Activated T-cell treated with anti-CD3 and anti-CD28 coated beads, Interleukin-2, amount 50 U/mL, for 72 hours (primary cell): Measurements from ENCODE around the gene SETBP1. TPM values are rescaled to one million over a fixed set of nuclear protein-coding genes. Genes with fewer than 3 reads are reported as not detected.

Experiments
- ATAC-seq, 2 donors: fragments of 150-1000 bp; cut with Tn5 transposase; replicated peaks in 1 of 2; 2 replicates each; pipeline ENCODE4 v1.10.0; 2021; ENCODE audit warnings: moderate library complexity in 2 of 2, mild to moderate bottlenecking in 1 of 2
- DNase-seq, 2 donors: peaks; one replicate each; pipeline ENCODE4 v3.0.0; 2021 to 2022; ENCODE audit warnings: mixed read lengths in 1 of 2
- H3K27ac Mint-ChIP-seq: one replicate; pipeline ENCODE4 v1.8.0; 2022; ENCODE audit warnings: mild to moderate bottlenecking, moderate library complexity, mixed read lengths
- H3K27me3 Mint-ChIP-seq: one replicate; pipeline ENCODE4 v1.8.0; 2022; ENCODE audit warnings: low read depth, mixed read lengths
- H3K36me3 Mint-ChIP-seq, 2 donors: one replicate each; pipeline ENCODE4 v1.8.0; 2022; ENCODE audit warnings: mixed read lengths in 2 of 2, mild to moderate bottlenecking in 1 of 2; ENCODE audit not compliant: insufficient read depth in 2 of 2
- H3K4me1 Mint-ChIP-seq: one replicate; pipeline ENCODE4 v1.8.0; 2022; ENCODE audit warnings: low read depth, mixed read lengths
- H3K4me3 Mint-ChIP-seq, 2 donors: one replicate each; pipeline ENCODE4 v1.8.0; 2022; ENCODE audit warnings: mild to moderate bottlenecking in 2 of 2, mixed read lengths in 2 of 2, moderate library complexity in 2 of 2
- H3K9me3 Mint-ChIP-seq, 2 donors: one replicate each; pipeline ENCODE4 v1.8.0; 2022; ENCODE audit warnings: mixed read lengths in 2 of 2
- total RNA-seq, 2 donors: library from RNA; stranded (reverse); gene quantifications; one replicate each; pipeline ENCODE4 v1.2.3, GENCODE V29; 2022

Gene SETBP1
- total RNA-seq, 2 donors from 2014 or later = 3.8 to 13.8 TPM

DNA sequence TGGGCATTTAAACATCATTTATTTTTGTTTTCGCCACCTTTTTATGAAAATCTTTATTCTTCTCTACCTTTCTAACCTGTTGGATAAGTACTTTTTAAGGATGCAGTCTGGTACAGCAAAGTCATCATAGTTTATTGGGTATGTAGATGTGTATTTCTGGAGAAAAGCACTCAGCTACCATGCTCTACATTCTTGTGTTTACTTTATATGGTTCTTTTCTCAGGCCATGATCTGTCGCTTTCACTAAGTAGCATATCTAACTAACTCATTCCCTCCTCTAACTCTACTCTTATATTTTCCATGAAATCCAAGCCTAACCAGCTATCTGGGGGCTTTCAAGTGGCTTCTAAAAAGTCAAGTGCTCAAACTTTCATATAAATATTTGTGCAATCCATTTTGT lies 25.3 kb upstream of the SETBP1 start:
- no peaks in the 10 kb centered on the region for H3K36me3 Mint-ChIP-seq
- peaks cover 38% of the 10 kb centered on the region for H3K27me3 Mint-ChIP-seq

DNA sequence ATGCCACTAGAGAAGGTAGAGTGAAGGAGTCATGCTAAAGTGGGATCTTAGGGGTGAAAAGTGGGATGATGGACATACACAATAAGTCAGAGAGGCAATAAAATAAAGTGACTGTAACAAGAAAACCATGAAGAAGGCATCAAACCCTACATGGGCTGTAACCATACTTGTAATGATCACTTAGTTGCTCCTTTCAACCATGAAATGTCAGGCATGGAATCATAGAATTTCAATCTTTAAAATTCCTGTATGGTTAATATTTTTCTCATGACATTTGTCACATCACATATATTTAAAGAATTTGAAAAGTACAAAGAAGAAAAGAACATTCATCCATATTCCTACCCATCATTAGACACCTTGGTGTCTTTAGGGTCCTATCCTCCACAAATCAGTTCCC lies 20.9 kb upstream of the SETBP1 start:
- DNase-seq (no peak), ATAC-seq (no peak)
- H3K27me3 Mint-ChIP-seq = peaks cover 43% of the 10 kb centered on the region
- H3K9me3 Mint-ChIP-seq = no peaks in the 10 kb centered on the region
- H3K27ac Mint-ChIP-seq = no peak overlapping the region
- no peak overlapping the region for H3K4me3 Mint-ChIP-seq
- no peaks in the 10 kb centered on the region for H3K4me1 Mint-ChIP-seq
- H3K36me3 Mint-ChIP-seq = no peaks in the 10 kb centered on the region

More for the DNA sequence above, 25.3 kb upstream of the SETBP1 start:
- no peak overlapping the region for H3K27ac Mint-ChIP-seq
- H3K4me3 Mint-ChIP-seq = no peak overlapping the region
- ATAC-seq = no peak
- H3K4me1 Mint-ChIP-seq = no peaks in the 10 kb centered on the region
- DNase-seq = no peak
- no peaks in the 10 kb centered on the region for H3K9me3 Mint-ChIP-seq

- H3K4me3 Mint-ChIP-seq = no peak overlapping the region
- no peaks in the 10 kb centered on the region for H3K36me3 Mint-ChIP-seq
- DNase-seq = no peak
- H3K9me3 Mint-ChIP-seq = no peaks in the 10 kb centered on the region
- H3K27ac Mint-ChIP-seq = no peak overlapping the region
- peaks cover 49% of the 10 kb centered on the region for H3K27me3 Mint-ChIP-seq
- H3K4me1 Mint-ChIP-seq = no peaks in the 10 kb centered on the region
- no peak for ATAC-seq
These were observed 12.3 kb upstream of the SETBP1 start for GRCh38 chr18:44668270-44668975.

- Mint-ChIP-seq H3K4me3 (no peak overlapping the region), H3K9me3 (no peaks in the 10 kb centered on the region), H3K27ac (no peak overlapping the region), H3K27me3 (peaks cover 64% of the 10 kb centered on the region), H3K4me1 (no peaks in the 10 kb centered on the region), H3K36me3 (no peaks in the 10 kb centered on the region)
- ATAC-seq (no peak), DNase-seq (no peak)
These were observed 8.8 kb upstream of the SETBP1 start for GRCh38 chr18:44671914-44672313.

GRCh38 chr18:44672506-44672905 lies 8.2 kb upstream of the SETBP1 start:
- no peak for ATAC-seq
- Mint-ChIP-seq H3K4me3 (no peak overlapping the region), H3K4me1 (no peaks in the 10 kb centered on the region), H3K27ac (no peak overlapping the region), H3K27me3 (peaks cover 63% of the 10 kb centered on the region), H3K36me3 (no peaks in the 10 kb centered on the region), H3K9me3 (no peaks in the 10 kb centered on the region)
- no peak for DNase-seq

- ATAC-seq (no peak), DNase-seq (no peak)
- H3K4me3 Mint-ChIP-seq = no peak overlapping the region
- peaks cover 63% of the 10 kb centered on the region for H3K27me3 Mint-ChIP-seq
- H3K9me3 Mint-ChIP-seq = no peaks in the 10 kb centered on the region
- H3K36me3 Mint-ChIP-seq = no peaks in the 10 kb centered on the region
- H3K27ac Mint-ChIP-seq = no peak overlapping the region
- peaks cover 5% of the 10 kb centered on the region for H3K4me1 Mint-ChIP-seq
These were observed 7.3 kb upstream of the SETBP1 start for GRCh38 chr18:44673256-44673880.

- ATAC-seq = no peak
- peak overlapping the region in 1 of 2 donors; percentile 70 for H3K4me3 Mint-ChIP-seq
- H3K4me1 Mint-ChIP-seq = peaks cover 9% of the 10 kb centered on the region
- no peaks in the 10 kb centered on the region for H3K9me3 Mint-ChIP-seq
- H3K27ac Mint-ChIP-seq = no peak overlapping the region
- H3K27me3 Mint-ChIP-seq = peaks cover 47% of the 10 kb centered on the region
- no peak for DNase-seq
- H3K36me3 Mint-ChIP-seq = no peaks in the 10 kb centered on the region
These were observed 2.8 kb upstream of the SETBP1 start for GRCh38 chr18:44677933-44678332.

GRCh38 chr18:44678725-44679055 lies 2.0 kb upstream of the SETBP1 start:
- H3K27me3 Mint-ChIP-seq = peaks cover 42% of the 10 kb centered on the region
- no peak overlapping the region for H3K27ac Mint-ChIP-seq
- no peaks in the 10 kb centered on the region for H3K9me3 Mint-ChIP-seq
- no peaks in the 10 kb centered on the region for H3K36me3 Mint-ChIP-seq
- DNase-seq (no peak), ATAC-seq (no peak)
- H3K4me1 Mint-ChIP-seq = peaks cover 9% of the 10 kb centered on the region
- H3K4me3 Mint-ChIP-seq = peak overlapping the region in 1 of 2 donors; percentile 70

GRCh38 chr18:44679056-44679913 lies 1.4 kb upstream of the SETBP1 start:
- ATAC-seq (peak; percentile 93), DNase-seq (peak; percentile 81 to 82)
- Mint-ChIP-seq H3K27me3 (peaks cover 36% of the 10 kb centered on the region), H3K4me3 (no peak overlapping the region), H3K27ac (no peak overlapping the region), H3K36me3 (no peaks in the 10 kb centered on the region), H3K4me1 (peaks cover 9% of the 10 kb centered on the region), H3K9me3 (no peaks in the 10 kb centered on the region)

GRCh38 chr18:44679914-44680272 lies 795 bp upstream of the SETBP1 start:
- Mint-ChIP-seq H3K4me3 (no peak overlapping the region), H3K36me3 (no peaks in the 10 kb centered on the region), H3K27ac (no peak overlapping the region)

DNA sequence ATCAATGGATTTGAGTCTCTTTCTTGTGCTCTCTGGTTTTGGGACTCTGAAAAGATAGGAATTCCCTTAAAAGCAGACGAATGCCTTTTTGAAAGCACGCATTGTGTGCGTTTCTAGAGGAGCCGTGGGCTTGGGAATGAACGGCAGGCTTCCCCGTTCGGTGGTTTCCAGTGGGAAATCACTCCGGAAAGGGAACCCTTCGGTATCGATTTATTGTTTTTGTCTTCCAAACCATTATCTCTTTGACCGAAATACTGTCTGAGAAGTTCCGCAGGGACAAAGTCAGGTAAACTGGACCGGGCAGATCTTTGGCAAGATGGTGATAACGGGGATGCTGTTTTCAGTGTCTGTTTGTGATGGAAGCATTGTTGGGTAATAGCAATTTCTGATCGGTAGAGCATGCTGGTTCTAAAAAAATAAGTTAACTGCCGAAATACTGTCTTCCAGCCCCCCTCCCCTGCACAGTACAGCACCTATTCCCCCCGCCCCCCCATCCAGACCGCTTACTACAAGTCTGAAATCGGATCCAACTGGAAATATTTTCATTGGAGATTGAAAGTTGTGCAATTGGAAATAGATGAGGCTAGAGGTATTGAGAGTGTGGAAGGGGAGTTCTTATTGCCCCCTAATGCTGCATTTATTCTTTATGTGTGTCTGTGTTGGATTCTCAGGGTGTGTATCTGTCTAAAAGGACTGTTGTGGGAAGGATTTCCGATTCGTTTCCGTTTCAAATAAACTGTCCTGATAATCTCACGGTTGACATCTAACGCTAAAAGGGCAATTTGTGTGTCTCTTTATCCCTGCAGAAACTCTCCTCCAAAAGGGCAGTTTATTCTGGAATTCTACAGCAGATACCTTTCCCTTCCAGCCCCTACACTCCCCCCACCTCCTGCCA lies 635 bp downstream of the SETBP1 start:
- H3K36me3 Mint-ChIP-seq = no peaks in the 10 kb centered on the region
- H3K4me1 Mint-ChIP-seq = peaks cover 9% of the 10 kb centered on the region
- peaks cover 19% of the 10 kb centered on the region for H3K27me3 Mint-ChIP-seq
- ATAC-seq = no peak
- H3K27ac Mint-ChIP-seq = peak overlapping the region; percentile 10
- H3K9me3 Mint-ChIP-seq = no peaks in the 10 kb centered on the region
- no peak for DNase-seq
- H3K4me3 Mint-ChIP-seq = no peak overlapping the region

More at GRCh38 chr18:44679914-44680272, 795 bp upstream of the SETBP1 start:
- Mint-ChIP-seq H3K4me1 (peaks cover 9% of the 10 kb centered on the region), H3K9me3 (no peaks in the 10 kb centered on the region), H3K27me3 (peaks cover 30% of the 10 kb centered on the region)
- peak; percentile 27 to 28 for ATAC-seq
- peak; percentile 47 for DNase-seq

DNA sequence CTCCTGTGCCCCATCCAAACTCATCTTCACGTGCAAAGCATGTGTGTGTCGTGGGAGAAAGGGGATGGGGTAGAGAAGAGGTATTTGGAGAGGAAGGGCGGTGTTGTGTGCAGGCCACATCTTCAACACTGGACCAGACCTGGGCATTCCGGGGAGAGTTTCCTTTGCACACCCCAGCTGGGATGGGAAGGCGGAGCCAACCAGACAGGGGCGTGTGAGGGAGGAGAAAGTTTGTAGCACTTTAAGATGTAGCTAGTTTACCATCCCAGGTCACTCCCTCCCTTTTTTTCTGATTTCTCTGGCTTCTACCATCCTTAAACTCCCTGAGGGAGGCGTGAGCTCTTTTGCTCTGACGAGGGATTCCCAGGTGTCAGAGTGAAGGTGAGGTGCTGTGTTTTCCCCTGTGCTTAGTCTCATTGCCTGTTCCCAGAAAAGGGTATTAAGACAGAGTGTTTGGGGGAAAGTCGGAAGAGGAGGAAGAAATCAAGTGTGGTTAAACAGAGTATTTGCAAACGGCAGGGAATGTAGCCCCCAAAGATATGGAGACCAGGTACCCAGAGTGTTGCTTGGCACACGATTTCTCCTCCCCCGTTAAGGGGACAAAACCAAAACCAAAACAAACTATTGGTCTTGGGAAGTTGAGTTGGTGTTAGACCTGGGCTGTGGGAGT lies 1.6 kb downstream of the SETBP1 start:
- Mint-ChIP-seq H3K4me1 (peaks cover 9% of the 10 kb centered on the region), H3K27ac (no peak overlapping the region), H3K9me3 (no peaks in the 10 kb centered on the region), H3K4me3 (no peak overlapping the region), H3K36me3 (no peaks in the 10 kb centered on the region), H3K27me3 (peaks cover 19% of the 10 kb centered on the region)
- no peak for ATAC-seq
- no peak for DNase-seq
